Uterus (tissue), 4 donors: ENCODE results near the gene AACS. TPM values are rescaled to one million over a fixed set of nuclear protein-coding genes. Genes with fewer than 3 reads are reported as not detected.

ENCODE experiments used
- DNase-seq, 2 donors: peaks; one replicate each; pipeline ENCODE4 v3.0.0-alpha.2; 2019 to 2020
- H3K27ac ChIP-seq, 2 donors: fragments of 200-600 bp; sonication (generic); 1 replicate in 1 of 2; 2 replicates in 1 of 2; pipeline ENCODE4 v1.5.1; 2016 to 2018
- H3K27me3 ChIP-seq, 2 donors: fragments of 200-600 bp; sonication (generic); one replicate each; pipeline ENCODE4 v1.5.1; 2018 to 2019; ENCODE audit warnings: control low read depth in 1 of 2
- H3K36me3 ChIP-seq, 2 donors: fragments of 200-600 bp; sonication (generic); one replicate each; pipeline ENCODE4 v1.5.1; 2019; ENCODE audit warnings: control low read depth in 1 of 2
- H3K4me1 ChIP-seq, 2 donors: fragments of 200-600 bp; sonication (generic); one replicate each; pipeline ENCODE4 v1.5.1; 2018 to 2019; ENCODE audit warnings: control low read depth in 1 of 2
- H3K4me3 ChIP-seq, 2 donors: fragments of 200-600 bp; sonication (generic); 1 replicate in 1 of 2; 2 replicates in 1 of 2; pipeline ENCODE4 v1.5.1; 2018 to 2019; ENCODE audit warnings: mild to moderate bottlenecking in 1 of 2
- H3K9me3 ChIP-seq, 2 donors: fragments of 200-600 bp; sonication (generic); one replicate each; pipeline ENCODE4 v1.5.1; 2019; ENCODE audit warnings: control low read depth in 1 of 2
- POLR2A ChIP-seq, 2 donors: fragments of 450-650 bp; IDR thresholded peaks; one replicate each; pipeline ENCODE4 v1.6.1; 2016; ENCODE audit warnings: antibody characterized with exemption in 2 of 2, mild to moderate bottlenecking in 1 of 2, moderate library complexity in 1 of 2
- intact Hi-C: fragments of 100-400 bp; cut with DNase I; formaldehyde crosslinking; loops from one replicate; pipeline ENCODE4 v1.15.1; 2023; ENCODE audit warnings: low total_unique reads
- small RNA-seq: library from RNA; depleted of rRNA; stranded (forward); fragments of <200 nt; gene quantifications from one replicate; pipeline ENCODE3, GENCODE V24; 2016
- total RNA-seq, 4 donors: library from RNA; depleted of rRNA in 3 of 4; stranded (reverse); fragments of >200 nt in 3 of 4; gene quantifications; one replicate each; pipeline versions ENCODE4 v1.1.0 to v1.2.4, GENCODE V29; 2014 to 2023
- TF ChIP-seq, protein P1 (sequence below), 4 experiments: fragments of 200-600 bp in 2 of 4; fragments of 450-650 bp in 2 of 4; sonication (generic) in 2 of 4; IDR thresholded peaks; one replicate each; pipeline ENCODE4 v1.5.1; 2016 to 2019; ENCODE audit warnings: antibody characterized with exemption in 4 of 4, mild to moderate bottlenecking in 2 of 4, moderate library complexity in 1 of 4
- donor health status: DM: yes; HTN: yes; CAD: no.

The AACS gene
- total RNA-seq, 4 donors from 2014 or later, result 7.6 to 22.3 (median 20.0) TPM

DNA sequence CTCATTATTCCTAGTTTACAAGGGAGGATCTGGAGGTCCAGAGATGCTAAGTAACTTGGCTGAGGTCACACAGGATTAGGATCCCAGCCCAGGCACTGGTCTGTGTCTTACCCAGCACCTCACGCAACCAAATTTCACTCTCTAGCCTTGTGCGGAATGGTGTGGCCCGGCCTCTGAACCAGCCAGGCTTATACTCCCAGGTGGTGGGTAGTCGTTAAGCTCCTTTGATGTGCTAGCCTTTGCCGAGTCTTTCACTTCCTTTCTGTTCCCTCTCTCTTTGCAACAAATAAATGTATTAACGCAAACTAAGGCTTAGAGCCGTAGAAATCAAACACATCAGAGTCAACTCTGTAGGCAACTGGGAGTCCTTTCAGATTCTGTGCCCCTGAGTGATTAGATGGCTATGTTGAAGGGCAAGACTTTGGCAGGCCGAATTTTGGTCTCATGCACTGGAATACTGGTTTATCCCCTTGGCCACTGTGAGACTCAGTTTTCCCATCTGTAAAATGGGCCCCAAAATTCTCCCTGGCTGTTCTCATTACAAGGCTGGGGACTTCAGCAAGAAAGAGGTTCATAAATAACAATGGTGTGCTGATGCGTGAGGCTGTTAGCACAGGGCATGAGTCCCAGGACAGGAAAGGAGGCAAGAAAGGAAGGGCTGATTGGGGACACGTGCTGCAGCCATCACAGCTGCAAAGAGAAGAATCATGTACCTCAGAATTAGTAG lies 126.3 kb downstream of the AACS start:
- H3K36me3 ChIP-seq, result no peaks in the 10 kb centered on the region
- no peak overlapping the region for H3K27ac ChIP-seq
- DNase-seq, result no peak
- H3K4me3 ChIP-seq, result no peak overlapping the region
- peaks cover 0 to 7% of the 10 kb centered on the region in 2 donors for H3K4me1 ChIP-seq
- TF ChIP-seq POLR2A (IDR thresholded peaks at IDR 0.05), result no peak
- TF ChIP-seq, protein P1, sequence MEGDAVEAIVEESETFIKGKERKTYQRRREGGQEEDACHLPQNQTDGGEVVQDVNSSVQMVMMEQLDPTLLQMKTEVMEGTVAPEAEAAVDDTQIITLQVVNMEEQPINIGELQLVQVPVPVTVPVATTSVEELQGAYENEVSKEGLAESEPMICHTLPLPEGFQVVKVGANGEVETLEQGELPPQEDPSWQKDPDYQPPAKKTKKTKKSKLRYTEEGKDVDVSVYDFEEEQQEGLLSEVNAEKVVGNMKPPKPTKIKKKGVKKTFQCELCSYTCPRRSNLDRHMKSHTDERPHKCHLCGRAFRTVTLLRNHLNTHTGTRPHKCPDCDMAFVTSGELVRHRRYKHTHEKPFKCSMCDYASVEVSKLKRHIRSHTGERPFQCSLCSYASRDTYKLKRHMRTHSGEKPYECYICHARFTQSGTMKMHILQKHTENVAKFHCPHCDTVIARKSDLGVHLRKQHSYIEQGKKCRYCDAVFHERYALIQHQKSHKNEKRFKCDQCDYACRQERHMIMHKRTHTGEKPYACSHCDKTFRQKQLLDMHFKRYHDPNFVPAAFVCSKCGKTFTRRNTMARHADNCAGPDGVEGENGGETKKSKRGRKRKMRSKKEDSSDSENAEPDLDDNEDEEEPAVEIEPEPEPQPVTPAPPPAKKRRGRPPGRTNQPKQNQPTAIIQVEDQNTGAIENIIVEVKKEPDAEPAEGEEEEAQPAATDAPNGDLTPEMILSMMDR (IDR thresholded peaks at IDR 0.05), result no peak
- H3K9me3 ChIP-seq, result no peaks in the 10 kb centered on the region
- intact Hi-C loops, result no loop called here
- peaks cover 0 to 35% of the 10 kb centered on the region in 2 donors for H3K27me3 ChIP-seq

DNA sequence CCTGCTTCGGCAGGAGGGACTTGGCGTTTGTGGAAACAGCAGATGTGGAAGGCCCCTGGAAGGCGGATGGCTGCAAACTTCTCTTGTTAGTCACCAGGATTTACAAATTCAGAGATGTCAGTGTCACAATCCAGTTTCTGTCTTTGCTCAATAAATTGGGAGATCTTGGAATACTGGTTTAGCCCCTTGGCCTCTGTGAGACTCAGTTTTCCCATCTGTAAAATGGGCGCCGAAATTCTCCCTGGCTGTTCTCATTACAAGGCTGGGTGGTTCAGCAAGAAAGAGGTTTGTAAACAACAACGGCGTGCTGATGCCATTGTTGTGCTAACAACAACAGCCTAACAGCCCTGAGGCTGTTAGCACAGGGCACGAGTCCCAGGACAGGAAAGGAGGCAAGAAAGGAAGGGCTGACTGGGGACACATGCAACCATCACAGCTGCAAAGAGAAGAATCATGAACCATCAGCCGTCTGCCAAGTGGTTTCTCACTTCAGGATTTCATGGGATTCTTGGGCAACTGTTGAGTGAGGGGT lies 127.5 kb downstream of the AACS start:
- DNase-seq, result no peak
- intact Hi-C loops, result no loop called here
- H3K4me1 ChIP-seq, result no peaks in the 10 kb centered on the region
- no peak overlapping the region for H3K27ac ChIP-seq
- no peaks in the 10 kb centered on the region for H3K9me3 ChIP-seq
- TF ChIP-seq, protein P1 (IDR thresholded peaks at IDR 0.05), result no peak
- no peak for TF ChIP-seq POLR2A (IDR thresholded peaks at IDR 0.05)
- peaks cover 0 to 35% of the 10 kb centered on the region in 2 donors for H3K27me3 ChIP-seq
- no peaks in the 10 kb centered on the region for H3K36me3 ChIP-seq
- no peak overlapping the region for H3K4me3 ChIP-seq

Small RNA genes within 50 kb of the gene (small RNA-seq; reads per million reads assigned to genes)
- gene AC122688.1, result not detected

Other genes with a start within 250 kb of the AACS start
- gene SCARB1, start 201.6 kb upstream of the AACS start, total RNA-seq, result 10 to 100 TPM in 2 of 4 donors, 1 to 10 TPM in 2; 2.1 to 37.0 (median 9.6) TPM
- 1,000 to 10,000 TPM in 2 of 4 donors, 100 to 1,000 TPM in 2; 821 to 1,719 (median 1,034) TPM for gene UBC, start 150.8 kb upstream of the AACS start, total RNA-seq
- 10 to 100 TPM in 2 of 4 donors, 1 to 10 TPM in 1, under 1 TPM in 1; 0.88 to 18.9 (median 7.2) TPM for gene DHX37, start 76.3 kb upstream of the AACS start, total RNA-seq
- gene BRI3BP, start 71.8 kb upstream of the AACS start, total RNA-seq, result 1 to 10 TPM in 3 of 4 donors, under 1 TPM in 1; 0.59 to 8.9 (median 3.2) TPM
- gene TMEM132B, start 121.0 kb downstream of the AACS start, total RNA-seq, result 1 to 10 TPM in 2 of 4 donors, under 1 TPM in 1, not detected in 1; 0.29 to 3.3 (median 2.0) TPM